ENCODE measurements around the gene HVCN1. TPM values are rescaled to one million over a fixed set of nuclear protein-coding genes. Genes with fewer than 3 reads are reported as not detected.
A peak's percentile ranks its signal among the peaks of the same experiment; 100 is the strongest.

Gene HVCN1
- total RNA-seq, 3 donors from 2014 or later (not counting 1 experiment from before 2014, with no cell fraction given), result 12.5 to 18.4 (median 18.0) TPM

GRCh38 chr12:110684312-110684836 lies 4.5 kb downstream of the HVCN1 start:
- H3K9me3 ChIP-seq (ENCODE audit: control insufficient read depth, insufficient read depth, low read length), result no peaks in the 10 kb centered on the region
- H3K9me3 Mint-ChIP-seq, result no peaks in the 10 kb centered on the region
- TF ChIP-seq CTCF (IDR thresholded peaks at IDR 0.05), result no peak
- peaks cover 5% of the 10 kb centered on the region for H3K36me3 ChIP-seq (ENCODE audit: control insufficient read depth, insufficient read depth, low read length)
- no peak for ATAC-seq
- H3K36me3 Mint-ChIP-seq, result no peaks in the 10 kb centered on the region
- H3K4me3 ChIP-seq (ENCODE audit: low read length), result no peak overlapping the region
- H3K4me3 Mint-ChIP-seq, result no peak overlapping the region
- H3K27me3 ChIP-seq (ENCODE audit: control insufficient read depth, insufficient read depth, low read length), result no peaks in the 10 kb centered on the region
- 57% methylated on average over 5 of the region's 7 CpGs for WGBS (ENCODE audit: insufficient coverage)
- no peaks in the 10 kb centered on the region for H3K27me3 Mint-ChIP-seq (ENCODE audit: low read depth in 2 of 2)
- no peak for DNase-seq
- H3K4me1 Mint-ChIP-seq, result peaks cover 41 to 56% of the 10 kb centered on the region in 2 donors
- H3K4me1 ChIP-seq (ENCODE audit: control insufficient read depth, insufficient read depth, low read length), result peaks cover 49% of the 10 kb centered on the region
- intact Hi-C loops (cut with micrococcal nuclease), result no loop called here
- no peak overlapping the region for H3K27ac Mint-ChIP-seq
- H3K27ac ChIP-seq (ENCODE audit: low read length), result no peak overlapping the region

- ATAC-seq, result no peak
- H3K4me1 ChIP-seq (ENCODE audit: control insufficient read depth, insufficient read depth, low read length), result peaks cover 51% of the 10 kb centered on the region
- peaks cover 5% of the 10 kb centered on the region for H3K36me3 ChIP-seq (ENCODE audit: control insufficient read depth, insufficient read depth, low read length)
- no peaks in the 10 kb centered on the region for H3K9me3 Mint-ChIP-seq
- no peak overlapping the region for H3K4me3 ChIP-seq (ENCODE audit: low read length)
- no peaks in the 10 kb centered on the region for H3K9me3 ChIP-seq (ENCODE audit: control insufficient read depth, insufficient read depth, low read length)
- intact Hi-C loops (cut with micrococcal nuclease), result no loop called here
- no peaks in the 10 kb centered on the region for H3K27me3 Mint-ChIP-seq (ENCODE audit: low read depth in 2 of 2)
- TF ChIP-seq CTCF (IDR thresholded peaks at IDR 0.05), result no peak
- H3K27ac Mint-ChIP-seq, result no peak overlapping the region
- no peaks in the 10 kb centered on the region for H3K27me3 ChIP-seq (ENCODE audit: control insufficient read depth, insufficient read depth, low read length)
- no peak overlapping the region for H3K27ac ChIP-seq (ENCODE audit: low read length)
- no peak for DNase-seq
- peaks cover 41 to 53% of the 10 kb centered on the region in 2 donors for H3K4me1 Mint-ChIP-seq
- no peak overlapping the region for H3K4me3 Mint-ChIP-seq
- no peaks in the 10 kb centered on the region for H3K36me3 Mint-ChIP-seq
- WGBS (ENCODE audit: insufficient coverage), result 100% methylated on average over 1 of the region's 2 CpGs
Measured at GRCh38 chr12:110683888-110684287, 5.0 kb downstream of the HVCN1 start.

- no peak for DNase-seq
- no peak for ATAC-seq
- no peaks in the 10 kb centered on the region for H3K36me3 Mint-ChIP-seq
- Histone ChIP-seq H3K4me1 (ENCODE audit: control insufficient read depth, insufficient read depth, low read length) (peaks cover 58% of the 10 kb centered on the region), H3K9me3 (ENCODE audit: control insufficient read depth, insufficient read depth, low read length) (no peaks in the 10 kb centered on the region), H3K27ac (ENCODE audit: low read length) (no peak overlapping the region), H3K4me3 (ENCODE audit: low read length) (no peak overlapping the region), H3K27me3 (ENCODE audit: control insufficient read depth, insufficient read depth, low read length) (no peaks in the 10 kb centered on the region), H3K36me3 (ENCODE audit: control insufficient read depth, insufficient read depth, low read length) (peaks cover 5% of the 10 kb centered on the region)
- H3K4me3 Mint-ChIP-seq, result no peak overlapping the region
- H3K4me1 Mint-ChIP-seq, result peaks cover 43 to 54% of the 10 kb centered on the region in 2 donors
- no peaks in the 10 kb centered on the region for H3K27me3 Mint-ChIP-seq (ENCODE audit: low read depth in 2 of 2)
- TF ChIP-seq CTCF (IDR thresholded peaks at IDR 0.05), result no peak
- intact Hi-C loops (cut with micrococcal nuclease), result no loop called here
- H3K27ac Mint-ChIP-seq, result peak overlapping the region in 1 of 2 donors; percentile 39
- 90% methylated on average over 1 of the region's 1 CpG for WGBS (ENCODE audit: insufficient coverage)
- H3K9me3 Mint-ChIP-seq, result no peaks in the 10 kb centered on the region
Measured at GRCh38 chr12:110680032-110680431, 8.9 kb downstream of the HVCN1 start.

- Mint-ChIP-seq H3K9me3 (peaks cover 0 to 3% of the 10 kb centered on the region in 2 donors), H3K36me3 (no peaks in the 10 kb centered on the region), H3K4me1 (peaks cover 41 to 53% of the 10 kb centered on the region in 2 donors), H3K27me3 (ENCODE audit: low read depth in 2 of 2) (no peaks in the 10 kb centered on the region), H3K27ac (no peak overlapping the region), H3K4me3 (no peak overlapping the region)
- Histone ChIP-seq H3K27ac (ENCODE audit: low read length) (no peak overlapping the region), H3K4me1 (ENCODE audit: control insufficient read depth, insufficient read depth, low read length) (peaks cover 53% of the 10 kb centered on the region), H3K36me3 (ENCODE audit: control insufficient read depth, insufficient read depth, low read length) (peaks cover 10% of the 10 kb centered on the region), H3K4me3 (ENCODE audit: low read length) (no peak overlapping the region), H3K9me3 (ENCODE audit: control insufficient read depth, insufficient read depth, low read length) (no peaks in the 10 kb centered on the region), H3K27me3 (ENCODE audit: control insufficient read depth, insufficient read depth, low read length) (no peaks in the 10 kb centered on the region)
- no peak for ATAC-seq
- TF ChIP-seq CTCF (IDR thresholded peaks at IDR 0.05), result no peak
- no peak for DNase-seq
- intact Hi-C loops (cut with micrococcal nuclease), result no loop called here
- WGBS (ENCODE audit: insufficient coverage), result 84% methylated on average over 4 of the region's 12 CpGs
Measured at GRCh38 chr12:110679201-110679600, 9.7 kb downstream of the HVCN1 start.
